Tibial artery (tissue), 4 donors: ENCODE data around the gene SSU72.
A peak's percentile ranks its signal among the peaks of the same experiment; 100 is the strongest.

Source experiments
- DNase-seq, 2 donors: peaks; one replicate each; pipeline ENCODE4 v3.0.0-alpha.2; 2019
- H3K27ac ChIP-seq, 2 donors: fragments of 200-600 bp; sonication (generic) in 1 of 2; 1 replicate in 1 of 2; 2 replicates in 1 of 2; pipeline ENCODE4 v1.5.1; 2018 to 2019; ENCODE audit warnings: mild to moderate bottlenecking in 1 of 2
- H3K27me3 ChIP-seq, 2 donors: fragments of 200-600 bp; sonication (generic) in 1 of 2; one replicate each; pipeline versions ENCODE4 v1.5.1 to v1.6.0; 2016 to 2019
- H3K36me3 ChIP-seq, 3 donors: fragments of 200-600 bp; sonication (generic) in 2 of 3; one replicate each; pipeline ENCODE4 v1.5.1; 2016 to 2019; ENCODE audit warnings: mild to moderate bottlenecking in 2 of 3
- H3K4me1 ChIP-seq, 4 donors: fragments of 200-600 bp; sonication (generic) in 2 of 4; 1 replicate in 3 of 4; 2 replicates in 1 of 4; pipeline ENCODE4 v1.5.1; 2016 to 2019
- H3K4me3 ChIP-seq, 2 donors: fragments of 200-600 bp; sonication (generic) in 1 of 2; 1 replicate in 1 of 2; 2 replicates in 1 of 2; pipeline ENCODE4 v1.5.1; 2018 to 2019; ENCODE audit warnings: mild to moderate bottlenecking in 2 of 2
- H3K9me3 ChIP-seq, 3 donors: fragments of 200-600 bp; sonication (generic) in 1 of 3; one replicate each; pipeline ENCODE4 v1.5.1; 2016 to 2019
- CTCF ChIP-seq, 2 experiments: fragments of 200-600 bp in 1 of 2; fragments of 450-650 bp in 1 of 2; IDR thresholded peaks; one replicate each; pipeline ENCODE4 v1.5.1; 2017 to 2019; ENCODE audit warnings: antibody characterized with exemption in 2 of 2, mild to moderate bottlenecking in 1 of 2, moderate library complexity in 1 of 2
- intact Hi-C: fragments of 100-400 bp; cut with DNase I; formaldehyde crosslinking; loops from one replicate; pipeline ENCODE4 v1.15.0; 2023; ENCODE audit warnings: low total_unique reads

Gene SSU72

GRCh38 chr1:1553821-1554494, 20.7 kb downstream of the SSU72 start:
- TF ChIP-seq CTCF (IDR thresholded peaks at IDR 0.05), result no peak
- Histone ChIP-seq H3K9me3 (no peaks in the 10 kb centered on the region), H3K27ac (no peak overlapping the region), H3K4me1 (peaks cover 0 to 22% (median 12%) of the 10 kb centered on the region in 4 donors), H3K4me3 (no peak overlapping the region), H3K36me3 (peaks cover 0 to 10% (median 0%) of the 10 kb centered on the region in 3 donors), H3K27me3 (no peaks in the 10 kb centered on the region)
- DNase-seq, result no peak
- intact Hi-C loops, result no loop called here

- Histone ChIP-seq H3K27ac (no peak overlapping the region), H3K36me3 (peaks cover 0 to 14% (median 0%) of the 10 kb centered on the region in 3 donors), H3K9me3 (no peaks in the 10 kb centered on the region), H3K27me3 (no peaks in the 10 kb centered on the region), H3K4me1 (peaks cover 0 to 22% (median 12%) of the 10 kb centered on the region in 4 donors), H3K4me3 (no peak overlapping the region)
- TF ChIP-seq CTCF (IDR thresholded peaks at IDR 0.05), result no peak
- intact Hi-C loops, result no loop called here
- DNase-seq, result no peak
Observed at GRCh38 chr1:1552263-1552639, 22.4 kb downstream of the SSU72 start.

GRCh38 chr1:1551524-1552262, 23.0 kb downstream of the SSU72 start:
- intact Hi-C loops, result no loop called here

GRCh38 chr1:1550591-1551432, 23.9 kb downstream of the SSU72 start:
- no peak for DNase-seq
- peaks cover 0 to 18% (median 0%) of the 10 kb centered on the region in 3 donors for H3K36me3 ChIP-seq
- TF ChIP-seq CTCF (IDR thresholded peaks at IDR 0.05), result peak in 1 of 2 experiments; percentile 21
- peaks cover 0 to 22% (median 12%) of the 10 kb centered on the region in 4 donors for H3K4me1 ChIP-seq
- no peak overlapping the region for H3K4me3 ChIP-seq
- H3K27ac ChIP-seq, result peak overlapping the region in 1 of 2 donors; percentile 10
- H3K9me3 ChIP-seq, result no peaks in the 10 kb centered on the region
- no peaks in the 10 kb centered on the region for H3K27me3 ChIP-seq
- intact Hi-C loops, result no loop called here

More at GRCh38 chr1:1551524-1552262, 23.0 kb downstream of the SSU72 start:
- no peak overlapping the region for H3K4me3 ChIP-seq
- no peaks in the 10 kb centered on the region for H3K9me3 ChIP-seq
- no peak overlapping the region for H3K27ac ChIP-seq
- TF ChIP-seq CTCF (IDR thresholded peaks at IDR 0.05), result no peak
- DNase-seq, result no peak
- peaks cover 0 to 18% (median 0%) of the 10 kb centered on the region in 3 donors for H3K36me3 ChIP-seq
- H3K4me1 ChIP-seq, result peaks cover 0 to 22% (median 12%) of the 10 kb centered on the region in 4 donors
- no peaks in the 10 kb centered on the region for H3K27me3 ChIP-seq

GRCh38 chr1:1550087-1550486, 24.6 kb downstream of the SSU72 start:
- Histone ChIP-seq H3K9me3 (no peaks in the 10 kb centered on the region), H3K36me3 (peaks cover 0 to 15% (median 0%) of the 10 kb centered on the region in 3 donors), H3K27me3 (no peaks in the 10 kb centered on the region), H3K4me1 (peaks cover 0 to 22% (median 12%) of the 10 kb centered on the region in 4 donors), H3K27ac (peak overlapping the region in 1 of 2 donors; percentile 10), H3K4me3 (no peak overlapping the region)
- no peak for TF ChIP-seq CTCF (IDR thresholded peaks at IDR 0.05)
- intact Hi-C loops, result no loop called here
- DNase-seq, result no peak
